WI38 (cell line): Measurements from ENCODE around the gene IFNAR1.

Experiments
- H3K4me3 ChIP-seq: 2 replicates; pipeline ENCODE4 v1.5.1; 2011; ENCODE audit warnings: low read depth, mild to moderate bottlenecking, control low read depth, low read length
- TF ChIP-seq, protein P1 (sequence below): IDR thresholded peaks from 2 replicates; pipeline ENCODE4 v1.5.1; 2012; ENCODE audit warnings: low read depth, mild to moderate bottlenecking, control low read depth, low read length

Gene IFNAR1

DNA sequence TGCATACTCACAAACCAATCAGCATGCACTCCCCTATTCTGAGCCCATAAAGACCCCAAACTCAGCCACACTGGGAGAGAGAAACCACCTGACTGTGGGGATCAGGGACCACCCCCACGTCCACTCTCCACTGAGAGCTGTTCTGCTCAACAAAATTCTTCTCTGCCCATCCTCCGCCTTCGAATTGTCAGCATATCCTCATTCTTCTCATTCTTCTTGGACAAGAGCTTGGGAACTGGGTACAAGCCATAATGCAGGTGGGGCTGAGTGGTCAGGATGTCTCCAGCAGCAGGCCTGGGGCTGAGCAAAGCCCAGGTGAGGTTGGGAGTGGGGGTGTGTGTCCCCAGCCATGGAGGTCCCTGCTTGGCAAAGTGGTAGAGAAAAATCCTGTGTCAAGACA lies 43.8 kb downstream of the IFNAR1 start:
- TF ChIP-seq, protein P1, sequence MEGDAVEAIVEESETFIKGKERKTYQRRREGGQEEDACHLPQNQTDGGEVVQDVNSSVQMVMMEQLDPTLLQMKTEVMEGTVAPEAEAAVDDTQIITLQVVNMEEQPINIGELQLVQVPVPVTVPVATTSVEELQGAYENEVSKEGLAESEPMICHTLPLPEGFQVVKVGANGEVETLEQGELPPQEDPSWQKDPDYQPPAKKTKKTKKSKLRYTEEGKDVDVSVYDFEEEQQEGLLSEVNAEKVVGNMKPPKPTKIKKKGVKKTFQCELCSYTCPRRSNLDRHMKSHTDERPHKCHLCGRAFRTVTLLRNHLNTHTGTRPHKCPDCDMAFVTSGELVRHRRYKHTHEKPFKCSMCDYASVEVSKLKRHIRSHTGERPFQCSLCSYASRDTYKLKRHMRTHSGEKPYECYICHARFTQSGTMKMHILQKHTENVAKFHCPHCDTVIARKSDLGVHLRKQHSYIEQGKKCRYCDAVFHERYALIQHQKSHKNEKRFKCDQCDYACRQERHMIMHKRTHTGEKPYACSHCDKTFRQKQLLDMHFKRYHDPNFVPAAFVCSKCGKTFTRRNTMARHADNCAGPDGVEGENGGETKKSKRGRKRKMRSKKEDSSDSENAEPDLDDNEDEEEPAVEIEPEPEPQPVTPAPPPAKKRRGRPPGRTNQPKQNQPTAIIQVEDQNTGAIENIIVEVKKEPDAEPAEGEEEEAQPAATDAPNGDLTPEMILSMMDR, result no peak
- H3K4me3 ChIP-seq, result no peak overlapping the region

DNA sequence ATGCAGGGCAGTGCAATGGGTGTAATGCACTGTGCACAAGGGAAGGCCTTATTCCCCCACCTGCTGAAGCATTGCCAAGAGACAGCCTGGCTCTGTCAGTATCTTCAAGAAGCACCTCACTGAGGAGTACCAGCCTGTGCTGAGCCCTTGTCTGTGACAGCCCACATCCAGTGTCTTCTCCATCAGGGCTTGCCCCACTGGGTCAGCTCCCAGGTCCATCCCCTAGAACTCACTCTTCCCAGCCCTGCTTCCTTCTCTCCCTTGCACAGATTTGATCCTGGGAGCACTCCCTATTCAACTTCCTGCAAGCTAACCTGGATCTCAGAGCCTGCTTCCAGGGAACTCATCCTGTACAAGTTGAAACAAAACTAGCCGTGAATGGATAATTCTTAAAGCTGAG lies 44.8 kb downstream of the IFNAR1 start:
- no peak overlapping the region for H3K4me3 ChIP-seq
- TF ChIP-seq, protein P1, result no peak

DNA sequence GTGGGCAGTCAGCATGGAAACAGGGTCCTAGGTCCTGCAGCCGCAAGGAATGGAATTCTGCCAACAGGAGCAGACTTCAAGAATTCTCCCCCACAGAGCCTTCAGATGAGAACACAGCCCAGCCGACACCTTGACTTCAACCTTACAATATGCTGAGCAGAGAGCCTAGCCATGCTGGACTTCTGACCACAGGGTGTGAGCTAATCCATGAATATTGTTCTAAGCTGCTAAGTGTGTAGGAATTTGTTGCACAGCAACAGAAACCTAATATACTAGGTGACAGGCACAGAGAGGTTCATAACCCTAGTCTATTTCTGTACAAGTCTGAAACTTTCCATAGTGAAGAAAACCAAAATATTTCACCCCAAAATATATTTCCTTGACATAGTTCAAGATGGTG lies 45.5 kb downstream of the IFNAR1 start:
- TF ChIP-seq, protein P1, result no peak

DNA sequence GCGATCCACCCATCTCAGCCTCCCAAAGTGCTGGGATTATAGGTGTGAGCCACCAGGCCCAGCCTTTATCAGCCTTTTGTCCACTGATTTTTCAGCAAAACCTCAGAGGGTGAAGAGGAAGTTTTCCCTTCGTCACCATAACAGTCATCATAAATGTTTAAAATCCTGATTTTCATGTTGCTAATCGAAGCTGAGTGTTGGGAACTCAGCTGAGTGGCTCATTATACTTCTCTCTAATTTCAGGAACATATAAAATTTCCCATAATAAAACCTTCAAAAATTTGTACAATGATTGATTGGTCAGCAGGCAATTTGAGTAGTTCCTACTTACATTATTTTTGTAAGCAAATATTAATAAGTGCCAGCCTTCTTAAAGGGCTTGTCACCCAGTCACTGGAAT lies 46.6 kb downstream of the IFNAR1 start:
- TF ChIP-seq, protein P1, result no peak
- no peak overlapping the region for H3K4me3 ChIP-seq

More for the DNA sequence above, 45.5 kb downstream of the IFNAR1 start:
- H3K4me3 ChIP-seq, result no peak overlapping the region

DNA sequence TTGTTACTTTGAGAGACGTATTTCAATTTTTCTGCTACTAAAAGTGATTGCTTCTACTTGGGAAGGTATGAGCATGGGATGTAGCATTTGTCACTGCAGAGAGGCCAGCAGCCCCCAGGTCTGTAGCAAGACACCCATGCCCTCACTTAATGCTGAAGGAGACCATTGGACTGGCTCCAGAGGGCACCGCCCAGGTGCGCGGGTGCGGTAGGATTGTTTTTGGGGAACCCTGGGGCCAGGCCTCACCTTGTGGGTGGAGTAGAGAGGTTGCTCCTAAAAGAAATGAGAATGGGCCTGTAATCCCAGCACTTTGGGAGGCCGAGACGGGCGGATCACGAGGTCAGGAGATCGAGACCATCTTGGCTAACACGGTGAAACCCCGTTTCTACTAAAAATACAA lies 47.8 kb downstream of the IFNAR1 start:
- TF ChIP-seq, protein P1, result no peak
- H3K4me3 ChIP-seq, result no peak overlapping the region

DNA sequence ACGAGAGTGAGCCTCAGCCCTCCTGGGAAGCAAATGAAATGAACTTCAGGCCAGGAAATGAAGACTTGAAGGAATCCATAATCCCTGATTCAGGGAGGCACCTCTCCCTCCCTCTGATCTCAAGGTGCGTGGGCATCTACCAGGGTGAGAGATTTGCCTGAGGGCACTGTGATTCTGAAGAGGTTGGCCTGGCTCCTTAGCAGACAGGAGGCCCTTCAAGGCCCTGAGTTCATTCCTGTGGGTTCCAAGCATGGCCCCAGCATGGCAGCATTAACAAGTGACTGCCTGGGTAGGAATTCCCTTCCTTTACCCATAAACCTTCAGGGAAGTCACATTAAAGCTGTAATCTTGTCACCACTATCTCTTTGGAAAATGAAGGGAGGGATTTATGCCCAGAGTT lies 48.7 kb downstream of the IFNAR1 start:
- TF ChIP-seq, protein P1, result no peak
- H3K4me3 ChIP-seq, result no peak overlapping the region

- TF ChIP-seq, protein P1, result no peak
- H3K4me3 ChIP-seq, result no peak overlapping the region
Observed at GRCh38 chr21:33374080-33374449, 49.3 kb downstream of the IFNAR1 start.
